ENCODE results near the gene WRNIP1.

WRNIP1 gene

GRCh38 chr6:2806644-2807043, 41.5 kb downstream of the WRNIP1 start:
- DNase-seq (ENCODE audit: low read depth in 3 of 3) = no peak

- no peak for DNase-seq (ENCODE audit: low read depth in 3 of 3)
Observed at GRCh38 chr6:2807342-2808090, 42.3 kb downstream of the WRNIP1 start.

DNA sequence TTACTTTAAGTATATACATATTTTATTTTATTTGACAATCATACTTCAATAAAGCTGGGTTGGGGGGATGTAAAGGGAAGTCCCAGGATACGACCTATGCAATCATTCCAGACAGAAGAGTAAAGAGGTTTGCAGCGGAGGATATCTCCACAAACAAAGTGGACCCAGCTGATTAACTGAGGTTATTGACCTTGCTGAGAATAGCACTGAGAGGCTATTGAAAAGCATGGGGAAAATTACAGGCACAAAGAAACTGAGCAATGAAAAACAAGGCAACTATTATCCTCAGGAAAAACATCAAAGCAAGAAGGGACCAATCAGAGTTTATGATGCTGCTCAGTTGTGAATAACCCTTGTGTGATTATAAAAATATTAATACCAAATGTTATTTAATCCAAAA, 43.8 kb downstream of the WRNIP1 start:
- DNase-seq (ENCODE audit: low read depth in 3 of 3) = no peak

DNA sequence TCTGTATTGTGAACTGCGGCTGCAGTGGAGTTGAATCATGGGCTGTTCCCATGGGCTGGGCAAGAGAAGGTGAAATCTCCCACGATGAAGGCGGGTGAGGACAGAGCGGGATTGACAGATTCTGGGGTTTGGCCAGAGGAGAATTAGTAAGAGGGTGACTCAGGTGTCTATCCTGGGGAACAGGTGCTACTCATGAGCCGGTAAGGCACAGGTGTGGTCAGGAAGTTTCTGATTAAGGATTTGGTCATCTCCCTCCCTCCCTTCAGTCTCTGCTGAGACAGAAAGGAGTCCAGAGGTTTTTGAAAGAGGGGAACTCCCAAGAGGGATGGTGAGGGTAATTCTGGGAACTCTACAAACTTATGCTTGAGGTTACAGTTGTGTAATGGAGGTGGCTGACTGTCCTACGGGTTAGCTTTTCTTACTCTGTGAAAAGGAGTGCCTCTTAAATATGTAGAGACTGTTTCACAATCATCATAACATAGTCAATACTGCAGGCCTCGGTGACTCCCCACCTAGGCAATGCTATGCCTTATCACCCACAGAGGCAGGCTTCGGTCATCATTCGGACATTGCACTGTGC, 45.0 kb downstream of the WRNIP1 start:
- no peak for DNase-seq (ENCODE audit: low read depth in 3 of 3)

- DNase-seq (ENCODE audit: low read depth in 3 of 3) = no peak
Observed at GRCh38 chr6:2812695-2813094, 47.5 kb downstream of the WRNIP1 start.

DNA sequence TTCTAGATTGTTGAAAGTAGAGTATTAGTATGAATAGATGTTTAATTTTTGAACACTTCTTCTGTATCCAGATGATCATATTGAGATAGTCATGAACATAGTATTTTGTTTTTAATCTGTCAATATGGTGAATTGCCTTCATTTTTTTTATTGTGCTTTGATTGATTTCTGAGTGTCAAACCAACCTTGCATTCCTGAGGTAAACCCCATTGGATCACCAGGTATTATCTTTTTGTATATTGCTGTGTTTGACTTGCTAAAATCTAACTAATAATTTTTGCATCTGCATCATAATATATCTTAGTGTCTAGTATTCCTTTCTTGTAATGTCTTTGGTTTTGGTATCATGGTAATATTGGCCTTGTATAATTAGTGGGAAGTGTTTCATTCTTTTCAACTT, 51.0 kb downstream of the WRNIP1 start:
- no peak for DNase-seq (ENCODE audit: low read depth in 3 of 3)

GRCh38 chr6:2817903-2818443, 52.8 kb downstream of the WRNIP1 start:
- DNase-seq (ENCODE audit: low read depth in 3 of 3) = no peak

GRCh38 chr6:2818593-2818992, 53.4 kb downstream of the WRNIP1 start:
- DNase-seq (ENCODE audit: low read depth in 3 of 3) = no peak

DNA sequence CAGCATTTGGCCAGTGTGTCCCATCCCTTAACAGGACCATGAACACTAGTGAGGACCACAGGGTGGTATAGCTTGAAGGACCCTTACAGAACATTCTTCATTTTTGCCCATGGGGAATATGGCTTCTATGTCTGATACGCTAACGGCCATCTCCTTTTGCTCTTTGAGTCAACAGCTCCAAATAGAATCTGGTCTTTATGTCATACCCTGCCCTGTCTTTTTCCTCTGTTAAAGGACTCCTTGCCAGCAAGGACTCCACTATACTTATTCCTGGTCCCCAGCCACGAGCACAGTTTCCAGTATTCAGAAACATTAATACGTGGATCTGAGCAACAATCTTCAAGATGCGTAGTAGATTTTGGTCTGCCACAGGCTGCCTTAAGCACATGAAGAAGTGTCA, 53.9 kb downstream of the WRNIP1 start:
- DNase-seq (ENCODE audit: low read depth in 3 of 3) = no peak

DNA sequence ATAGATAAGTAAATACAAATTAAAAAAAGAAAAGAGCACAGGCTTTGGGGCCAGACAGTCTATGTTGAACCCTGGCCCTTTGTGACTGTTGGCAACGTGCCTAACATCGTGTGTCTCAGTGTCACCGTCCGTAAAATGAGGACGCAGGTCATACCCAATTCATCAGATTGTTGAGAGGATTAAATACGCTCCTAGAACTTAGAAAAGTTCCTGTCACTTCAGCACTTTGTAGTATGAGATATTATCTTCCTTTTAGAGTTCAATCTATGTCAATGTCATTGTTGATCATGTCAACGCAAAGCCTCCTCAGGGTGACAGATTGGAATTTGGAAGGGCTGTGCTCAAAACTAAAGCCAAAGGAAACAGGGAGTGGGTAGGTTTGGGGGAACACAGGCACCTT, 54.8 kb downstream of the WRNIP1 start:
- DNase-seq (ENCODE audit: low read depth in 3 of 3) = no peak

DNA sequence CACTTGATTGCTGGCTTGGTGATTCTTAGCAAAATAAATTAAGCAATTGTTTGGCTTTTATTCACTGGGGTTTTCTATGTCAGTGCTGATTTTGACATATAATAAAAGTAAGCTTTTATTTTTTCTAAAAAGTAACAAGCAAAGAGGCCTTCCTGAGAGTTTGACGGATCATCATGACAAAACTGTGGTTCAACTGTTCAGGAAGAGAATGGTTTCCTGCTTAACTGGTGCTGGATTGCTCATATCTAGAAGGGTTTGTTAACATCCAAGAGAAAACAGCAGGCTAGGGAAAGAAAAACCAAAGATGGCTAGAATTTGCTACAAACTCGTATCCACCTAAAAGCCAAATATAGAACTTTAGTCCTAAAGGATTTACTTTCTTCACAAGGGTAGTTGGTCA, 55.2 kb downstream of the WRNIP1 start:
- no peak for DNase-seq (ENCODE audit: low read depth in 3 of 3)

GRCh38 chr6:2821554-2821953, 56.4 kb downstream of the WRNIP1 start:
- DNase-seq (ENCODE audit: low read depth in 3 of 3) = no peak

GRCh38 chr6:2823104-2823850, 58.1 kb downstream of the WRNIP1 start:
- no peak for DNase-seq (ENCODE audit: low read depth in 3 of 3)

DNA sequence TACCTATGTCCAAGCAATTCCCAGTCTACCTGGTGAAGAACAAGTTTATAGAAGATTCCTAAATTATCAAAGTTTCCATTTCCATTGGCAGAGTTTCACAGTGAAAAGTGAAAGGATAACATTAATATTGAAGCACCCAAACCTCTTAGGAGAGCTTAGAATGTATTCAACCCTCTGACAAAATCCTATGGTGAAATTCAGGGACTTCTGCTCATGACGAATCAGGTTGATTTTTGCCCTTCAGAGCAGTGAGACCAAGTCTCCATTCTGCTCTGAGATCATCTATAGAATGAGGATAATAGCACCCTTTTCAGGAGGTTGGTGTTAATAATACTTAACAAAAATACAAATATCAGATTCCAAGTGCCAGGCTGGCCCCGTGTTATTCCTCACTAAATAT, 60.9 kb downstream of the WRNIP1 start:
- DNase-seq (ENCODE audit: low read depth in 3 of 3) = no peak

DNA sequence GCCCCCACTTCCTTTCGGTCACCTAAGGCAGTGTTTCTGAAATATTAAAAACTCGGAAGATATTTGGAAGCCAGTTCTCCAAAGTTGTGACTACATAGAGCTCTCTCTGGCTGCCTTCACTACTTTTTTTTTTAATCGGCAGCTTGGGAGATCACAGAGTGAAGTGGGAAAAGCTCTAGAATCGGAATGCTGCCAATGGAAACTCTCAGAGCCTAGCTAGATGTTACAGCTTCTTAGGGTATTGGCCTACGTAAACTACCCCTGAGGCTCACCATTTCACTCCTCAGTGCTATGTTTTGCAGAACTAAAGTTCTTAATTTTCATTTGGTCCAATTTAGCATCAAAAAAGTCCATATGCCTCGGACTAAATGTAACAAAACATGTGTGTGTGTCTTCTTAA, 61.9 kb downstream of the WRNIP1 start:
- DNase-seq (ENCODE audit: low read depth in 3 of 3) = no peak

- no peak for DNase-seq (ENCODE audit: low read depth in 3 of 3)
Observed at GRCh38 chr6:2828629-2829028, 63.4 kb downstream of the WRNIP1 start.

DNA sequence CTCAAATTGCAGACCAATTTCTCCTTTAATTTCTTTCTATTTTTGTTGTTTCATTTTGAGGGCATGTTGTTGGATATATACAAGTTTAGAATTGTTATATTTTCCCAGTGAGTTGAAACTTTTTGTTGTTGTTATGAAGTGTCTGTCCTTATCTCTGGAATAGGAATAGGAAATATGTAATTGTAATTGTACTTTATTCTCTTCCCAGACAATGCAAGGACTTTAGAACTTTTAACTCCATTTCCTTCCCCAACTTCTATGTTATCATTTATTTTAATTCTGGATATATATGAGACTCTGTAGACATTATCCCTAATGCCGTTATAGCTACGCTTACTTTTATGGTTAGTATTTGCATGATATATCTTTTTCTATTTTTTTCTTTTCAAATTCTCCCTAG, 64.1 kb downstream of the WRNIP1 start:
- no peak for DNase-seq (ENCODE audit: low read depth in 3 of 3)

DNA sequence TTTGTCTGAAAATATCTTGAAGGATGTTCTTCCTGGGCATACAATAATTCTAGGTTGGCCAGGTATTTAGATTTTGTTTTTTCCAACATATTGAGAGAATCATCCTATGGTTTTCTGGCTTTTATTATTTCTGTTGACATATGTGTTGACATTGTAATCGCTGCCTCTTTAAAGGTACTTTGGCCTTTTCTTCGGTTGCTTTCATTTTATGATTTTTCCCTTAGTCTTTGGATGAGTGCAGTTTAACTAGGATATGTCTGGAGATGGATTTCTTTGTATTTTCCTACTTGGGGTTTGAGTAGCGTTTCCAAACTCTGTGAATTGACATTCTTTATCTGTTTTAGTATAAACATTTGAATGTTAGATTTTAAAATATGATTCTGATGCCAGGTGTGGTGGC, 65.0 kb downstream of the WRNIP1 start:
- no peak for DNase-seq (ENCODE audit: low read depth in 3 of 3)

GRCh38 chr6:2831392-2831791, 66.2 kb downstream of the WRNIP1 start:
- DNase-seq (ENCODE audit: low read depth in 3 of 3) = no peak

- DNase-seq (ENCODE audit: low read depth in 3 of 3) = no peak
Observed at GRCh38 chr6:2834262-2834661, 69.1 kb downstream of the WRNIP1 start.
